ENCODE results near the gene GPD2.
"Not testable (repeated sequence)": the region's sequence is repeated elsewhere in the genome, so short reads cannot be mapped to it uniquely, and the experiment has no call there.

GPD2 gene

DNA sequence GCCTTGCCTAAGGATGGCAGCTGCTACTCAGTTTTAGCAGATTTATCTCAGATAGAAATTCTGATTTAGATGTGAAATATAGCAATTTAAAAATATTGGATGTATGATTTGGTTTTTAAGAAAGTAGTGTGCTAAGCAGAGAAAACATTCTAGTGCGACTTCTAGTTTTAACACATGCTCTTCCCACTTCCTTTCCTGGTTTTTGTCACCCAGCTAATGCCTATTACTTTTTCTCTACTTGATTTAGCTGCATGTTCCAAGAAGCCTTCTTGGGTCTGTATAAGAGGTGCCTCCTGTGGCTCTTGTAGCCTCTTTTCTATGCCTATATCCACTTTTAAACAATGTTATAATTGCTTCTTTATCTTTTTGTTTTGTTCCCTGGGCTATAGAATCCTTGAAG, 53.0 kb downstream of the GPD2 start:
- no peak overlapping the region for H3K27ac ChIP-seq
- H3K4me1 ChIP-seq: no peaks in the 10 kb centered on the region
- no peaks in the 10 kb centered on the region for H3K27me3 ChIP-seq
- H3K9ac ChIP-seq: no peak overlapping the region
- H3K9me3 ChIP-seq: peaks cover 4% of the 10 kb centered on the region; the same call in 1 of the 2 replicates
- H3K4me2 ChIP-seq: no peak overlapping the region
- no peak for TF ChIP-seq Cebpa-rat (IDR thresholded peaks at IDR 0.05)
- H3K36me3 ChIP-seq: 0 out of 2 replicates have a peak, but pooled peaks cover 5% of the 10 kb centered on the region
- no peaks in the 10 kb centered on the region for H4K20me1 ChIP-seq
- no peak overlapping the region for H3K4me3 ChIP-seq

DNA sequence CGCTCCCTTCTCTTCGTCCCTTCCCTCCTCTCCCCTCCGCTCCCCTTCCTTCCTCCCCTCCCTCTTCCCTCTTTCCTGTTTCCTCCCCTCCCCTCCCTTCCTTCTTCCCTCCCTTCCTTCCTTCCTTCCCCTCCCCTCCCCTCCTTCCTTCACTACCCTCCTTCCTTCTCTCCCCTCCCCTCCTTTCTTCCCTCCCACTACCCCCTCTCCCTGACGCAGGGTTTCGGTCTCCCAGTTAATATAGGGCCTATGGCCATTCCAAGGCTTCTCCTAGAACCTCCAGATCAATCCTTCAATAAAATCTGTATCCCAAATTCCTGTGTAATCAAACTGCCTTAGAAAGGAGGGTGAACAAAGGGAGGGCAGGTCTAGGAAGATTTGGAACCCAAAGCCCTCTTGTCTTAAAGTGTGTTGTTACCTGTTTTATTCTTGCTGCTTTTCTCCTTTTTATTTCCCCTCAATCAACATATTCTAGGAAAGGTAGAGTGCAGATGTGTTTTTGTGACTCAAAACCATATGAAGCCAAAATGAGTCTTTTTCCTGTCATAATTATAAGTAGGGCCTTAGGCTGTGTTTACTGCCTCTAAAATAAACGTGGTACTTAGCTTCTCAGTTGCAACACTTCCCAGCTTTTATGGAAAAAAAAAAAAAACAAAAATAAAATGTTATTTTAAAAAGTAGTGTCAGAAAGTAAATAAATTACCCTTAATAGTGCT, 53.7 kb downstream of the GPD2 start:
- peaks cover 4% of the 10 kb centered on the region; the same call in 1 of the 2 replicates for H3K9me3 ChIP-seq
- no peak for TF ChIP-seq Cebpa-rat (IDR thresholded peaks at IDR 0.05)
- H3K27ac ChIP-seq: no peak overlapping the region
- no peaks in the 10 kb centered on the region for H4K20me1 ChIP-seq
- no peak overlapping the region for H3K4me2 ChIP-seq
- no peaks in the 10 kb centered on the region for H3K36me3 ChIP-seq
- no peak overlapping the region for H3K4me3 ChIP-seq
- H3K4me1 ChIP-seq: no peaks in the 10 kb centered on the region
- no peaks in the 10 kb centered on the region for H3K27me3 ChIP-seq
- no peak overlapping the region for H3K9ac ChIP-seq

DNA sequence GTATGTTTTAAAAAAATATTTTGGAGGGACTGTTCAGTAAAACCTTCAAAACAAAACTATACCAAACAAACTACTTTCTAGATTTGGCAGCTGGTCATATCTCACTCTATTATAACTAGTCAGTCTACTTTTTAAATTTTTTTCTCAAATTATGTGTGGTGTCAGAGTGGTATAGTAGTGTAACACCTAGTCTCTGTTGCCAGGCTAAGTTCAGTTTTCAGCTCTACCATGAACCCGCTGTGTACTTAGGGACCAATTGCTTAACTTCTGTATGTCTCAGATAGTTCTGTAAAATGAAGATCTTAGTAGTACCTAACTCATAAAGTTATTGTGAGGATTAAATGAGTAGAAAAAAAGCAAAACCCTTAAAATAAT, 54.3 kb downstream of the GPD2 start:
- H4K20me1 ChIP-seq: no peaks in the 10 kb centered on the region
- H3K27ac ChIP-seq: no peak overlapping the region
- no peak overlapping the region for H3K4me3 ChIP-seq
- H3K27me3 ChIP-seq: no peaks in the 10 kb centered on the region
- no peak for TF ChIP-seq Cebpa-rat (IDR thresholded peaks at IDR 0.05)
- H3K9me3 ChIP-seq: peaks cover 4% of the 10 kb centered on the region; the same call in 1 of the 2 replicates
- no peaks in the 10 kb centered on the region for H3K36me3 ChIP-seq
- no peaks in the 10 kb centered on the region for H3K4me1 ChIP-seq
- no peak overlapping the region for H3K4me2 ChIP-seq
- H3K9ac ChIP-seq: no peak overlapping the region

DNA sequence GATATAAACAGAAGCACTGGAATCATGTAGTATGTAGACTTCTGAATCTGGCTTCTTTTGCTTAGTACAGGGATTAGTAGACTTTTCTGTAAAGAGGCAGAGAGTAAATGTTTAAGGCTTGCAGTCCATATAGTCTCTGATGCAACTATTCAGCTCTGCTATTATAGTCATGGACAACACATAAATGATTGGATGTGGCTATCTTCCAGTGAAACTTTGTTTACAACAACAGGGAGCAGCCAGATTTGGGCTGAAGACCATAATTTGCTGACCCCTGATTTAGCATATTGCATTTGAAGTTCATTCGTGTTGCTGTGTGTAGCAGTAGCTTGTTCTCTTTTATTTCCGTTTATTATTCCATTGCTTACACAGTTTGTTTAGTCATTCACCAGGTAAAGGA, 55.0 kb downstream of the GPD2 start:
- H3K27ac ChIP-seq: no peak overlapping the region

DNA sequence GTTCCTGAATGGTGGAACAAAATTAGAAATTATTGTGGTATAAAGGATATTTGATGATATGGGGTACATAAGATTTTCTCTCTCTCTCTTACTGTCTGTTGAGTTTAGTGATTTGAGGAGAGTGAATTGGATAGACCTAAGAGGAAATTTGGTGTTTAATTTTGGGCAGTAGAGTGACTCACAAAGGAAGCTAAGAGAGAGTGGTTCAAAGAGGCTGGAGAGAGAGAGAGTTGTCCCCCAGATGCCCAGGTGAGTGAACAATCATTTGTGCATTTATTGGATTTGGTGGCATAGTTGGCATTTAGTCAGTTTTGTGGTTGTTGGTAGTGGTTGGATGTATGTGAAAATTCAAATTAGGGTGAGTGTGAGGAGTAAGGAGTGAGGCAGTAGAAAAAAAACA, 56.8 kb downstream of the GPD2 start:
- H3K4me3 ChIP-seq: no peak overlapping the region
- no peaks in the 10 kb centered on the region for H3K36me3 ChIP-seq
- 0 out of 2 replicates have a peak, but pooled peaks cover 4% of the 10 kb centered on the region for H4K20me1 ChIP-seq
- no peak overlapping the region for H3K4me2 ChIP-seq
- H3K27ac ChIP-seq: no peak overlapping the region
- TF ChIP-seq Cebpa-rat (IDR thresholded peaks at IDR 0.05): no peak
- no peaks in the 10 kb centered on the region for H3K27me3 ChIP-seq
- peaks cover 4% of the 10 kb centered on the region; the same call in 1 of the 2 replicates for H3K9me3 ChIP-seq
- H3K9ac ChIP-seq: no peak overlapping the region
- H3K4me1 ChIP-seq: no peaks in the 10 kb centered on the region

More for the DNA sequence above, 55.0 kb downstream of the GPD2 start:
- Histone ChIP-seq H3K4me2 (no peak overlapping the region), H3K4me1 (no peaks in the 10 kb centered on the region), H3K27me3 (no peaks in the 10 kb centered on the region), H3K36me3 (no peaks in the 10 kb centered on the region), H4K20me1 (no peaks in the 10 kb centered on the region), H3K9me3 (peaks cover 4% of the 10 kb centered on the region; the same call in 1 of the 2 replicates), H3K9ac (no peak overlapping the region), H3K4me3 (no peak overlapping the region)
- no peak for TF ChIP-seq Cebpa-rat (IDR thresholded peaks at IDR 0.05)

DNA sequence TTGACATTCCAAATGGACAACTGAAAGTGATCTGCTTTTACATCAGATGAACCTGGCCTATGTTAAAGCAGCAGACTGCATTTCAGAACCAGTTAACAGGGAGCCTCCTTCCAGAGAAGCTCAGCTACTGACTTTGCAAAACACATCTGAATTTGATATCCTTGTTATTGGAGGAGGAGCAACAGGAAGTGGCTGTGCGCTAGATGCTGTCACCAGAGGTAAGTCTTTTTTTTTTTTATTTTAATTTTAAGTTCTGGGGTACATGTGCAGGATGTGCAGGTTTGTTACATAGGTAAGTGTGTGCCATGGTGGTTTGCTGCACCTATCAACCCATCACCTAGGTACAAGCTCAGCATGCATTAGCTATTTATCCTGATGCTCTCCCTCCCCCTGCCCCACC, 59.8 kb downstream of the GPD2 start:
- H3K27me3 ChIP-seq, H3K4me1 ChIP-seq, H3K27ac ChIP-seq: not testable (repeated sequence)

DNA sequence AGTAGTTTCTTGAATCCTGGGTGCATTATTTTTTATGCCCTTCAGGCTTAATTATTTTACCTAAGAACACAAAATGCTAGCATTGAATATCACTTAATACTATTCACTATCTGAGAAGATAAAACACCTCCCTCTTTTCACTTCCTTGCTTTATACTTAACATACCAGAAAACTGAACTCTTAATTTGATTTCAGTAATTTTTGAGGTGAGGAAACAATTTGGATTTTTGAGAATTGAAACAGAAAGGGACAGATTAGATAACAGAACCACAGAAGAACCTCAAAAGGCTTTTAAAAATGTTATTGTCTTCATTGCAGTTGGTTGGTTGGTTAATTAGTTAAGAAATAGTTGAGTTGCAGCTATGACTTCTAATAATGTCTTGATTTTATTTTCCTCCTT, 69.5 kb downstream of the GPD2 start:
- H3K4me1 ChIP-seq: no peaks in the 10 kb centered on the region
- H3K4me3 ChIP-seq: no peak overlapping the region
- H3K27me3 ChIP-seq: no peaks in the 10 kb centered on the region
- H3K36me3 ChIP-seq: no peaks in the 10 kb centered on the region
- H3K9me3 ChIP-seq: no peaks in the 10 kb centered on the region
- H3K27ac ChIP-seq: no peak overlapping the region
- H3K4me2 ChIP-seq: no peak overlapping the region
- no peaks in the 10 kb centered on the region for H4K20me1 ChIP-seq
- H3K9ac ChIP-seq: no peak overlapping the region
- no peak for TF ChIP-seq Cebpa-rat (IDR thresholded peaks at IDR 0.05)

More for the DNA sequence above, 59.8 kb downstream of the GPD2 start:
- H4K20me1 ChIP-seq, H3K4me3 ChIP-seq, H3K9me3 ChIP-seq, H3K4me2 ChIP-seq, H3K36me3 ChIP-seq, H3K9ac ChIP-seq: not testable (repeated sequence)

DNA sequence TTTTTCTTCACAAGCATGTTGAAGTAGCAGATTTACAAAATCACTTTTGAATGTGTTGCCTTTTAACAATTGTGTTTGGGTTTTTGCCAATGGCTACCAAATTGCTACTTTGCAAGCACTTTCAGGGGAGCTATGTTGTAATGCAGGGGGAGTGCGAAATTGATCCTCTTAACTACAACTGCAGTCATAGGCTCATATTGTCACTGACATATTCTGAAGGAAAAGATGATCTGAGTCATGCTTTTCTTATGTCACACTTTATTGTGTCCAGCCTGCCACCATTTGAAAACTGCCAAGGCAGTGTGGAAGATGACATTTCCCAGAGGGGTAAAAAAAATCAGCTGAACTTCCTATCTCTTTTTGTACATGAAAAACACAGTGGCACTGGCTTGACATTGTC, 74.9 kb downstream of the GPD2 start:
- no peak overlapping the region for H3K4me2 ChIP-seq

DNA sequence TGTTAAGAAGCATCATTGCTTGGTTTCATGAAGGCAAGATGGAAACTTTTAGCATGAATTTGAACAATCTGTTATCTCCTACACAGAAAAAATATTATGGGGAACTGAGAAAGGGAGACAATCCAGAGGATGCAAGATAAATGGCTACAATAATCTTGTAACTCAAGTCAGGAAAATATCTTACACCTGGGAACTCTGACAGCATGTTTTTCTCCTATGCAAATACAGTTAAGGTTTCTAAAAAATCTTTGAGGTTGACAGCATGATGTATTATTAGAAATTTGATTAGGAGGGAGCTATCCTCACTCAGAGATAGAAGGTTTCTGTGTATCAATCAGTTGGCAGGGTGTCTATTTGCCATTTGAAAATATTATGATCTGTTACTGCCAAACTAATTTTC, 75.6 kb downstream of the GPD2 start:
- H3K27me3 ChIP-seq: no peaks in the 10 kb centered on the region
- no peak overlapping the region for H3K4me2 ChIP-seq
- no peak overlapping the region for H3K27ac ChIP-seq
- no peaks in the 10 kb centered on the region for H4K20me1 ChIP-seq
- TF ChIP-seq Cebpa-rat (IDR thresholded peaks at IDR 0.05): no peak
- peaks cover 22% of the 10 kb centered on the region for H3K36me3 ChIP-seq
- H3K4me3 ChIP-seq: no peak overlapping the region
- no peaks in the 10 kb centered on the region for H3K9me3 ChIP-seq
- H3K4me1 ChIP-seq: peaks cover 5% of the 10 kb centered on the region; the same call in 1 of the 2 replicates
- no peak overlapping the region for H3K9ac ChIP-seq

More for the DNA sequence above, 74.9 kb downstream of the GPD2 start:
- peaks cover 5% of the 10 kb centered on the region; the same call in 1 of the 2 replicates for H3K4me1 ChIP-seq
- H3K9me3 ChIP-seq: no peaks in the 10 kb centered on the region
- no peak overlapping the region for H3K4me3 ChIP-seq
- H3K27me3 ChIP-seq: no peaks in the 10 kb centered on the region
- peaks cover 22% of the 10 kb centered on the region for H3K36me3 ChIP-seq
- TF ChIP-seq Cebpa-rat (IDR thresholded peaks at IDR 0.05): no peak
- no peak overlapping the region for H3K9ac ChIP-seq
- H4K20me1 ChIP-seq: no peaks in the 10 kb centered on the region
- no peak overlapping the region for H3K27ac ChIP-seq

DNA sequence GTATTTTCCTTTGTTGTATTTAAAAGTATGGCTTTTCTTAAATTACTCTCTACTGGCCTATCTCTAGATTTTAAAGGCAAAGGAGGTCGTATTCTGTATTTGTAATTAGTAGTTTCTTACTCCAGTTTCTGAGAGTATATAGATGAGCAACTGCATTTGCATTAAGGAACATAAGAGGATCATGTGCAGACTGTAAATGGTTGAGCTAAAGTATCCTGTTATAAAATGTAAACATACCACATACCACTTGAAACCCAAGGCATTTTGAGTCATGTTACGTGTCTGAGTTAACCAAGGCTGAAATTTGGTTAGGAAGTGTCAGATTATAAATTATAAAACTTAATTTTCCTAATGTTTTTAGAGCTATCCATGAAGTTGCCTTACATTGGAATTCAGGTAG, 76.3 kb downstream of the GPD2 start:
- Histone ChIP-seq H3K4me2 (no peak overlapping the region), H3K9ac (no peak overlapping the region), H3K36me3 (peaks cover 22% of the 10 kb centered on the region), H4K20me1 (no peaks in the 10 kb centered on the region), H3K4me1 (peaks cover 5% of the 10 kb centered on the region; the same call in 1 of the 2 replicates), H3K27me3 (no peaks in the 10 kb centered on the region), H3K4me3 (no peak overlapping the region), H3K27ac (no peak overlapping the region), H3K9me3 (no peaks in the 10 kb centered on the region)
- TF ChIP-seq Cebpa-rat (IDR thresholded peaks at IDR 0.05): no peak

All from BLaER1 (cell line).